ENCODE measurements around the gene ZP1.
"Not testable (repeated sequence)": the region's sequence is repeated elsewhere in the genome, so short reads cannot be mapped to it uniquely, and the experiment has no call there.

ZP1 gene

GRCh38 chr11:60866911-60867870, at the start of gene ZP1:
TSS of gene ZP1 (plus strand) at chr11:60867542. CDS start at chr11:60867562, 20 bp downstream.
- no peak for DNase-seq (ENCODE audit: low read depth, low spot score)

- DNase-seq (ENCODE audit: low read depth, low spot score), result no peak
Observed at GRCh38 chr11:60818057-60818456, 49.3 kb upstream of the ZP1 start.

- DNase-seq (ENCODE audit: low read depth, low spot score), result no peak
Observed at GRCh38 chr11:60821827-60822599, 45.3 kb upstream of the ZP1 start.

GRCh38 chr11:60823745-60824306, 43.5 kb upstream of the ZP1 start:
- not testable (repeated sequence) for DNase-seq (ENCODE audit: low read depth, low spot score)

GRCh38 chr11:60825118-60825517, 42.2 kb upstream of the ZP1 start:
- DNase-seq (ENCODE audit: low read depth, low spot score), result no peak

GRCh38 chr11:60825790-60826189, 41.6 kb upstream of the ZP1 start:
- DNase-seq (ENCODE audit: low read depth, low spot score), result no peak

GRCh38 chr11:60830478-60831142, 36.7 kb upstream of the ZP1 start:
- no peak for DNase-seq (ENCODE audit: low read depth, low spot score)

- peak; percentile 47 for DNase-seq (ENCODE audit: low read depth, low spot score)
Observed at GRCh38 chr11:60831143-60831500, 36.2 kb upstream of the ZP1 start.

- DNase-seq (ENCODE audit: low read depth, low spot score), result no peak
Observed at GRCh38 chr11:60831501-60832079, 35.8 kb upstream of the ZP1 start.

GRCh38 chr11:60834742-60835533, 32.4 kb upstream of the ZP1 start:
- DNase-seq (ENCODE audit: low read depth, low spot score), result no peak

GRCh38 chr11:60835534-60835846, 31.9 kb upstream of the ZP1 start:
- no peak for DNase-seq (ENCODE audit: low read depth, low spot score)

GRCh38 chr11:60836866-60837515, 30.4 kb upstream of the ZP1 start:
- no peak for DNase-seq (ENCODE audit: low read depth, low spot score)

- DNase-seq (ENCODE audit: low read depth, low spot score), result no peak
Observed at GRCh38 chr11:60838132-60838531, 29.2 kb upstream of the ZP1 start.

- no peak for DNase-seq (ENCODE audit: low read depth, low spot score)
Observed at GRCh38 chr11:60840470-60841430, 26.6 kb upstream of the ZP1 start.

- peak; percentile 98 for DNase-seq (ENCODE audit: low read depth, low spot score)
Observed at GRCh38 chr11:60841797-60842667, 25.3 kb upstream of the ZP1 start, which contains the start of gene CCDC86. TSS of gene CCDC86 (plus strand) at chr11:60842113. CDS start at chr11:60842125, 12 bp downstream.

- no peak for DNase-seq (ENCODE audit: low read depth, low spot score)
Observed at GRCh38 chr11:60842668-60843600, 24.4 kb upstream of the ZP1 start.
